Measurements from ENCODE around the gene DHRS12.

GRCh38 chr13:51733374-51734298 is 70.3 kb downstream of the DHRS12 start:
- TF ChIP-seq CTCF (IDR thresholded peaks at IDR 0.05; ENCODE audit: low read depth, low read length): 0 out of 2 replicates have a peak, but pooled peaks have one; percentile 8
- no peak for TF ChIP-seq EZH2phosphoT487 (IDR thresholded peaks at IDR 0.05; ENCODE audit: low read depth)

Data from OCI-LY3 (cell line).